Measurements from ENCODE around the gene KCNQ2.

KCNQ2 gene

GRCh38 chr20:63428906-63429575 lies 43.4 kb downstream of the KCNQ2 start:
- TF ChIP-seq ZFP3 (CRISPR knock-in tag; IDR thresholded peaks at IDR 0.05) (no peak), GLIS3 (CRISPR knock-in tag; IDR thresholded peaks at IDR 0.05) (no peak), ZNF70 (CRISPR knock-in tag; IDR thresholded peaks at IDR 0.05) (no peak), PATZ1 (CRISPR knock-in tag; IDR thresholded peaks at IDR 0.05; ENCODE audit: borderline replicate concordance) (no peak), ISL1 (CRISPR knock-in tag; IDR thresholded peaks at IDR 0.05) (no peak), CSDC2 (CRISPR knock-in tag; IDR thresholded peaks at IDR 0.05) (no peak)
- TF ChIP-seq, protein P1, sequence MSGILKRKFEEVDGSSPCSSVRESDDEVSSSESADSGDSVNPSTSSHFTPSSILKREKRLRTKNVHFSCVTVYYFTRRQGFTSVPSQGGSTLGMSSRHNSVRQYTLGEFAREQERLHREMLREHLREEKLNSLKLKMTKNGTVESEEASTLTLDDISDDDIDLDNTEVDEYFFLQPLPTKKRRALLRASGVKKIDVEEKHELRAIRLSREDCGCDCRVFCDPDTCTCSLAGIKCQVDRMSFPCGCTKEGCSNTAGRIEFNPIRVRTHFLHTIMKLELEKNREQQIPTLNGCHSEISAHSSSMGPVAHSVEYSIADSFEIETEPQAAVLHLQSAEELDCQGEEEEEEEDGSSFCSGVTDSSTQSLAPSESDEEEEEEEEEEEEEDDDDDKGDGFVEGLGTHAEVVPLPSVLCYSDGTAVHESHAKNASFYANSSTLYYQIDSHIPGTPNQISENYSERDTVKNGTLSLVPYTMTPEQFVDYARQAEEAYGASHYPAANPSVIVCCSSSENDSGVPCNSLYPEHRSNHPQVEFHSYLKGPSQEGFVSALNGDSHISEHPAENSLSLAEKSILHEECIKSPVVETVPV (CRISPR knock-in tag; IDR thresholded peaks at IDR 0.05): no peak
- no peak for ATAC-seq

DNA sequence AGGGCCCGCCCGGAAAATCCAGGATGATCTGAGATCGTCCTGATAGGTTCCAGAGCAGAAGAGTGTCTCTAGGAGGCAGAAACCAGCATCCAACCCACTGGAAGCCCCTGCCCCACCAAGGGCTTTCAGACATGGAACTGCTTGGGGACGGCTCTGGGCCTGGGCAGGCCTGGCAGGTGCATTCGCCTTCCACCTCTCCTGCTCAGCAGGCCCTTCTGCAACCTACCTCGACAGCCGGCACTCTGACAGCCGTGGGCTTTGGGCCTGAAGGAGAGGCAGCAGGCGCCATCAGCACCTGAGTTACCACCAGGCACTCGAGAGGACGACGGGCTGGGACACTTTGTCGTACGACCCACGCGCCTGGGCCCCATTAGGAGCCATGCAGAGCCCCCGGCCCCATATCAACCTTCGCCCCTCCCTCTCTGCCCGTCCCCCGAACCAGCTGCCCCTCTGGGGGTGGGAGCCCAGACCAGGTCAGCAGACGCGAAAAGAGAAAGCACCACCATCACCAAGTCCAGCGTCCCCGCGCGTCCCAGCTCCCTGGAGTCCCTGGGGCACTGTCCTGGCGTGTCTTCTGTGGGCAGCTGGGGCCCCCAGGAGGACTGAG lies 44.6 kb downstream of the KCNQ2 start:
- TF ChIP-seq SNAI2 (CRISPR knock-in tag; IDR thresholded peaks at IDR 0.05) (no peak), ZNF565 (CRISPR knock-in tag; conservative IDR thresholded peaks at IDR 0.05; ENCODE audit: low read depth) (no peak), ZNF8 (CRISPR knock-in tag; IDR thresholded peaks at IDR 0.05) (no peak), ZFP30 (CRISPR knock-in tag; IDR thresholded peaks at IDR 0.05) (no peak), ZC3H10 (CRISPR knock-in tag; IDR thresholded peaks at IDR 0.05) (no peak), RARB (CRISPR knock-in tag; IDR thresholded peaks at IDR 0.05) (no peak), ZFP3 (CRISPR knock-in tag; IDR thresholded peaks at IDR 0.05) (no peak), OSR1 (CRISPR knock-in tag; IDR thresholded peaks at IDR 0.05) (no peak), POU6F1 (CRISPR knock-in tag; IDR thresholded peaks at IDR 0.05; ENCODE audit: borderline replicate concordance, low read depth) (no peak), ESRRG (CRISPR knock-in tag; IDR thresholded peaks at IDR 0.05) (no peak), ARNTL (CRISPR knock-in tag; IDR thresholded peaks at IDR 0.05; ENCODE audit: borderline replicate concordance, low read depth) (no peak), CREB5 (CRISPR knock-in tag; IDR thresholded peaks at IDR 0.05; ENCODE audit: low read depth) (no peak)
- ATAC-seq: no peak

DNA sequence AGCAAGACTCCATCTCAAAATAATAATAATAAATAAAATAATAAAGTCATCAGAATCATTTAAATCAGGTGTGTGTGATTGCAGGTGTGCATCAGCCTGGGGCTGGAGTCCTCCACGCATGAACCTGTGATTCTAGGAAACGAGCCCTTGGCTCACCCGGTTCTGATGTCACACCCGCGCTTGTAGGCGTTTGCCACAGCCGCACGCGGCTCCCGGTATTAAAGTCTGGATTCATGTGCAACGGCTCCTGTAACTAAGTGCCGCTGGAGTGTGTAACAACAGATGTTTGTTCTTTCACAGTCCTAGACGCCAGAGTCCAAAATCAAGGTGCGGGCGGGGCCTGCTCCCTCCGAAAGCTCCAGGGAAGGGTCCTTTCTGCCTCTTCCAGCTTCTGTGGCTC lies 45.2 kb downstream of the KCNQ2 start:
- no peak for ATAC-seq
- TF ChIP-seq CSDC2 (CRISPR knock-in tag; IDR thresholded peaks at IDR 0.05): no peak
- TF ChIP-seq TCF4 (CRISPR knock-in tag; IDR thresholded peaks at IDR 0.05; ENCODE audit: borderline replicate concordance): no peak
- TF ChIP-seq ZNF70 (CRISPR knock-in tag; IDR thresholded peaks at IDR 0.05): no peak

DNA sequence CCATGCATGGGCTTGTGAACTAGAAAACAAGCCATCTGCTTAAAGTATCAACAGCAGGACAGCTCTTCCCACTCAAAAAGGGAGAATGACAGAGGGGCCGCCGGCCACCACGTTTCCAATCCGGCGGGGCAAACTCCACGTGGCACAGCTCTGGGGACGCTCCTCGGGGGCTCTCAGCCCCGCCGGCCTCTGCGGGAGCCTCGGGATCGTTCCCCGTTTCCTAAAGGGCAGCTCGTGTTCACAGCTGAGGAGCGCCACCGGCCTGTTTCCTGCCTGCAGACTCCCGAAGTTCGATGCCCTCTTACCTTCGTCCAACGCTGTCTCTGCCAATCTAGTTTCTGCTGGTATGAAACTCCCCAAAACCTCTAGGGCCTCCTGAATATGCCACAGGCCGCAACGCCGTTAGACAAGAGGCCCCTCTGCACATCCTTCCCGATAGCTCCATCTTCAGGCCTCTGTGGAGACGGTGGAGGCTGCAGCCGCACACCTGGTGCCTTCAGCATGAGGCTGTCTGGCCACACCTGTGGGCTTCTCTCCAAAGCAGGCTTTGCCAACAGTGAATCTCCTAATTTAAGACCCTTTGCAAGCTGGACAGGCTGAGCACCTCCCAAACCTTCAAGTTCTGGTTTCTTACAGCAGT lies 46.5 kb downstream of the KCNQ2 start:
- ATAC-seq: no peak
- no peak for TF ChIP-seq ZNF70 (CRISPR knock-in tag; IDR thresholded peaks at IDR 0.05)
- no peak for TF ChIP-seq CREB5 (CRISPR knock-in tag; IDR thresholded peaks at IDR 0.05; ENCODE audit: low read depth)
- TF ChIP-seq TSHZ2 (CRISPR knock-in tag; IDR thresholded peaks at IDR 0.05): no peak
- no peak for TF ChIP-seq ARNTL (CRISPR knock-in tag; IDR thresholded peaks at IDR 0.05; ENCODE audit: borderline replicate concordance, low read depth)
- no peak for TF ChIP-seq ZC3H10 (CRISPR knock-in tag; IDR thresholded peaks at IDR 0.05)
- TF ChIP-seq, protein P1 (CRISPR knock-in tag; IDR thresholded peaks at IDR 0.05): no peak
- no peak for TF ChIP-seq ZNF565 (CRISPR knock-in tag; conservative IDR thresholded peaks at IDR 0.05; ENCODE audit: low read depth)
- TF ChIP-seq ZNF8 (CRISPR knock-in tag; IDR thresholded peaks at IDR 0.05): no peak
- TF ChIP-seq GLIS3 (CRISPR knock-in tag; IDR thresholded peaks at IDR 0.05): no peak
- TF ChIP-seq ZFP3 (CRISPR knock-in tag; IDR thresholded peaks at IDR 0.05): no peak
- no peak for TF ChIP-seq BACH2 (CRISPR knock-in tag; IDR thresholded peaks at IDR 0.05; ENCODE audit: borderline replicate concordance)
- TF ChIP-seq ZFP30 (CRISPR knock-in tag; IDR thresholded peaks at IDR 0.05): no peak
- TF ChIP-seq CSDC2 (CRISPR knock-in tag; IDR thresholded peaks at IDR 0.05): no peak
- TF ChIP-seq ISL1 (CRISPR knock-in tag; IDR thresholded peaks at IDR 0.05): no peak
- no peak for TF ChIP-seq OSR1 (CRISPR knock-in tag; IDR thresholded peaks at IDR 0.05)

All from SK-N-SH treated with all-trans-retinoic acid at 6 μM for 48 hours (cell line).